Vagina (tissue), 2 donors: ENCODE data around the gene PHACTR4. TPM values are rescaled to one million over a fixed set of nuclear protein-coding genes. Genes with fewer than 3 reads are reported as not detected.
A peak's percentile ranks its signal among the peaks of the same experiment; 100 is the strongest.
"Not testable (repeated sequence)": the region's sequence is repeated elsewhere in the genome, so short reads cannot be mapped to it uniquely, and the experiment has no call there.

Experiments
- DNase-seq, 2 donors: peaks; one replicate each; pipeline ENCODE4 v3.0.0-alpha.2; 2017; ENCODE audit errors: extremely low spot score in 2 of 2
- H3K27ac ChIP-seq: fragments of 200-600 bp; sonication (generic); one replicate; pipeline ENCODE4 v1.5.1; 2019
- H3K27me3 ChIP-seq: fragments of 200-600 bp; sonication (generic); one replicate; pipeline ENCODE4 v1.5.1; 2019
- H3K36me3 ChIP-seq, 2 donors: fragments of 200-600 bp; sonication (generic); one replicate each; pipeline ENCODE4 v1.5.1; 2017 to 2019
- H3K4me1 ChIP-seq: fragments of 200-600 bp; sonication (generic); one replicate; pipeline ENCODE4 v1.5.1; 2019
- H3K4me3 ChIP-seq, 2 donors: fragments of 200-600 bp; sonication (generic); 1 replicate in 1 of 2; 2 replicates in 1 of 2; pipeline ENCODE4 v1.5.1; 2016 to 2019
- H3K9me3 ChIP-seq: fragments of 200-600 bp; sonication (generic); one replicate; pipeline ENCODE4 v1.5.1; 2019
- POLR2A ChIP-seq, 2 donors: fragments of 450-650 bp; IDR thresholded peaks; one replicate each; pipeline ENCODE4 v1.6.1; 2017; ENCODE audit warnings: antibody characterized with exemption in 2 of 2, mild to moderate bottlenecking in 2 of 2, moderate library complexity in 2 of 2
- POLR2AphosphoS5 ChIP-seq, 2 donors: sonication (generic); formaldehyde crosslinking; IDR thresholded peaks; one replicate each; pipeline ENCODE4 v1.9.0; 2017; ENCODE audit warnings: antibody characterized with exemption in 2 of 2, mild to moderate bottlenecking in 2 of 2, low read depth in 1 of 2; ENCODE audit not compliant: insufficient read depth in 1 of 2
- intact Hi-C: fragments of 100-400 bp; cut with DNase I; formaldehyde crosslinking; loops from one replicate; pipeline ENCODE4 v1.15.1; 2023
- total RNA-seq: library from RNA; depleted of rRNA; stranded (reverse); fragments of >200 nt; gene quantifications from one replicate; pipeline ENCODE4 v1.2.3, GENCODE V29; 2016
- TF ChIP-seq, protein P1 (sequence below), 3 experiments: fragments of 450-650 bp in 2 of 3; fragments of 200-600 bp in 1 of 3; sonication (generic) in 1 of 3; IDR thresholded peaks; one replicate each; pipeline ENCODE4 v1.5.1; 2017 to 2019; ENCODE audit warnings: antibody characterized with exemption in 3 of 3, mild to moderate bottlenecking in 2 of 3, moderate library complexity in 2 of 3

Gene PHACTR4
- total RNA-seq, 1 donor from 2014 or later: 28.7 TPM

DNA sequence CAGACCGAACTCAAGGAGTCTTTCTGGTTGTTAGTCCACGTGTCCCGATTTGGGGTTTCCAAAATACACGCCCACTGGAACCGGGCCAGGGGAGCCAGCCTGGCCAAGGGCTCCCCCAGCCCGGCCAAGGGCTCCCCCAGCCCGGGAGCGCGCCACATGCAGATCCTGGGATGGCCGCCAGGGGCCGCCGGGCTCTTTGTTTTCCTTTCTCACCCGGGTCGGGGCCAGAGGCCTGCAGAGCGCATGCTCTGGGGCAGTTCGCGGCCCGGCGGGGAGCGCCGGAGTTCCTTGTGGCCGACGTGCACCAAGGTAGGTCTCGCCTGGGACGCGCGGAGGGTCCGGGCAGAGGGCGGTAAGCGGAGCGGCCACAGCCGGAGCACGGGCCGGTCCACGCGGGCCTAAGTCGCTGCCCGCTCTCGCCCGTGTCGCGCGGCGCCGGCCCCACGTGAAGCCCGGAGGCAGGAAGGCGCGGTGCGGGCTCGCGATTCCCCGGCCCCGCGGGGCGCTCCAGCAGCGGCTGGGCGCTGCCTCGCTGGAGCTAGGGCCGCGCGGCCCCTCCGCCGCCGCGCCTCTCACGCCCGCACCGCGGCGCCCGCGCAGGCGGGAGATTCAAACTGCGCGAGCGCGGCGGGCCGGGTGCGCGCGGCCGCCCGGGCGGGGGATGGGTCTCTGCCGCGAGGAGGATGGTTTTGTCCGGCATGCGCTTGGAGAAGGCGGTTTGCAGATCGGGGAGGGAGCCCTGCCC, 148.6 kb downstream of the PHACTR4 start:
- intact Hi-C loops: loop anchor here (5.0 to 10.0 kb wide), 2 partner anchors 84 to 357 kb away; no protein-coding TSS in a partner anchor

DNA sequence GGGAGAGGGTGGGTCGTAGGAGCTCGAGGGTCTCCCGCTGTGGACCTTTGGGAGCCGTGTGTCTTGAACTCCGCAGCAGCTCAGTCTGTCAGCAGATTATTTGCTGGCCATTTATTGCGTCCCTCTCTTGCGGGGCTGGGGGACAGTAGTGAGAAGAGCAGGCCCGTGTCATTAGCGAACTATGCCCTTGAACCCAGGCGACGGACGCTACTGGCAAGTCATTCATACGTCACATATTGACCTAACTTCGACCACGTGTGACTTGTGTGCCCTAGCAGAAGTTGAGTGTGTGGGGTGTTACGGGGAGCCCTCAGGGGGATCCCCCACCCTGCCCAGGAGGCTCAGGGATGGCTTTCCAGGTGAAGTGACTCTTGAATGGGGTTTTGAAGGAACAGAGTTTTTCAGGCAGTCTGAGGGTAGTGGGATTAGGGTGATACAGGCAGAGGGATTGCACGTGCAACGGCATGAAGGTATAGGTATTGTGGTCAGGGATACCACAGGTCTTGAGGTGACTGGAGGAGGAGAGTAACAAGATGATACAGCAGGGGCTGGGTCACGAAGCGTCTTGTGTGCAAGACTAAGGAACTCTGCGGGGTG, 149.3 kb downstream of the PHACTR4 start:
- Histone ChIP-seq H3K4me3 (peak overlapping the region; percentile 51 to 81), H3K9me3 (no peaks in the 10 kb centered on the region), H3K27me3 (no peaks in the 10 kb centered on the region), H3K4me1 (peaks cover 18% of the 10 kb centered on the region), H3K36me3 (peaks cover 0 to 19% of the 10 kb centered on the region in 2 donors), H3K27ac (peak overlapping the region; percentile 75)
- no peak for TF ChIP-seq POLR2AphosphoS5 (IDR thresholded peaks at IDR 0.05; ENCODE audit: insufficient read depth in 1 of 2, low read depth in 1 of 2)
- intact Hi-C loops: loop anchor here (5.0 to 10.0 kb wide), 2 partner anchors 83 to 356 kb away; no protein-coding TSS in a partner anchor
- DNase-seq: no peak

More for the DNA sequence above, 148.6 kb downstream of the PHACTR4 start:
- Histone ChIP-seq H3K9me3 (no peaks in the 10 kb centered on the region), H3K36me3 (peaks cover 0 to 25% of the 10 kb centered on the region in 2 donors), H3K27ac (peak overlapping the region; percentile 75), H3K4me1 (peaks cover 21% of the 10 kb centered on the region), H3K27me3 (no peaks in the 10 kb centered on the region), H3K4me3 (peak overlapping the region; percentile 51 to 81)
- TF ChIP-seq POLR2AphosphoS5 (IDR thresholded peaks at IDR 0.05; ENCODE audit: insufficient read depth in 1 of 2, low read depth in 1 of 2): peak; percentile 46 to 71
- TF ChIP-seq, protein P1, sequence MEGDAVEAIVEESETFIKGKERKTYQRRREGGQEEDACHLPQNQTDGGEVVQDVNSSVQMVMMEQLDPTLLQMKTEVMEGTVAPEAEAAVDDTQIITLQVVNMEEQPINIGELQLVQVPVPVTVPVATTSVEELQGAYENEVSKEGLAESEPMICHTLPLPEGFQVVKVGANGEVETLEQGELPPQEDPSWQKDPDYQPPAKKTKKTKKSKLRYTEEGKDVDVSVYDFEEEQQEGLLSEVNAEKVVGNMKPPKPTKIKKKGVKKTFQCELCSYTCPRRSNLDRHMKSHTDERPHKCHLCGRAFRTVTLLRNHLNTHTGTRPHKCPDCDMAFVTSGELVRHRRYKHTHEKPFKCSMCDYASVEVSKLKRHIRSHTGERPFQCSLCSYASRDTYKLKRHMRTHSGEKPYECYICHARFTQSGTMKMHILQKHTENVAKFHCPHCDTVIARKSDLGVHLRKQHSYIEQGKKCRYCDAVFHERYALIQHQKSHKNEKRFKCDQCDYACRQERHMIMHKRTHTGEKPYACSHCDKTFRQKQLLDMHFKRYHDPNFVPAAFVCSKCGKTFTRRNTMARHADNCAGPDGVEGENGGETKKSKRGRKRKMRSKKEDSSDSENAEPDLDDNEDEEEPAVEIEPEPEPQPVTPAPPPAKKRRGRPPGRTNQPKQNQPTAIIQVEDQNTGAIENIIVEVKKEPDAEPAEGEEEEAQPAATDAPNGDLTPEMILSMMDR (IDR thresholded peaks at IDR 0.05): peak; percentile 91 to 100 (median 98)
- TF ChIP-seq POLR2A (IDR thresholded peaks at IDR 0.05): no peak
- DNase-seq: peak in 1 of 2 donors; percentile 90

DNA sequence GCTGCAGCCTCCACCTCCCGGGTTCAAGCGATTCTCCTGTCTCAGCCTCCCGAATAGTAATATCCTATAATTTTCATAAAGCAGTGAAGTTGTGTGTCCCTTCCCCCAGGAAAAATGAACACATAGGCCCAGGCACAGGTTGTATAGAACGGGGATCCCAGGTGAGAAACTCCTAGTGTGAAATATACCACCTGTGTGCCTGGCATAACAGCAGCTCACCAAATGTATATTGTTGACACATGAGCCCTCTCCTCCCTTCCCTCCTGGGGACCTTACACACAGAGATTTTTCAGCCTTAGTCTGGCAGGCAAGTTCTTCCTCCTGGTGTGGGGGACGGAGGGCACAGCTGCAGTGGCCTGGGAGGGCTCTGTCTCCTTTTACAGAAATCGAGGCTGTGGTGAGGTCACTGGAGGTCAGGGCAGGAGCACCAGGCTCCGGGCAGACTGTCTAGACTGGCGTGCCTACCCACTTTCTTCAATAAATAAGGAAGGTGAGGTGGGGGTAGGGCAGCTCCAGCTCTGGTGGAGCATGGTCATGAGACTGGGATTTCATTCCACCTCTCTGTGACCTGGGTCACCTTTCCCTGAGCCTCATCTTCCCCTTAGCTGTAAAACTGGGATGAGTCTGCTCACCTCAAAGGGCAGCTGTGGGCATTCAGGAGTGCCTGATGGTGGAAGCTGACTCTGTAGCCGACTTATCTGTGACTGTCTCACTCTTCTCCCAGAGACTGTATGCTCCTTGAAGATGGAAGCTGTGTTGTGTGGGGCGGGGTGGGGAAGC, 150.6 kb downstream of the PHACTR4 start:
- peaks cover 18% of the 10 kb centered on the region for H3K4me1 ChIP-seq
- H3K27ac ChIP-seq: no peak overlapping the region
- no peaks in the 10 kb centered on the region for H3K9me3 ChIP-seq
- no peak overlapping the region for H3K4me3 ChIP-seq
- H3K27me3 ChIP-seq: no peaks in the 10 kb centered on the region
- peaks cover 0 to 6% of the 10 kb centered on the region in 2 donors for H3K36me3 ChIP-seq
- intact Hi-C loops: loop anchor here (5.0 to 10.0 kb wide), 2 partner anchors 82 to 355 kb away; no protein-coding TSS in a partner anchor
- TF ChIP-seq, protein P1 (IDR thresholded peaks at IDR 0.05): no peak
- TF ChIP-seq POLR2AphosphoS5 (IDR thresholded peaks at IDR 0.05; ENCODE audit: insufficient read depth in 1 of 2, low read depth in 1 of 2): no peak
- no peak for TF ChIP-seq POLR2A (IDR thresholded peaks at IDR 0.05)
- DNase-seq: no peak

DNA sequence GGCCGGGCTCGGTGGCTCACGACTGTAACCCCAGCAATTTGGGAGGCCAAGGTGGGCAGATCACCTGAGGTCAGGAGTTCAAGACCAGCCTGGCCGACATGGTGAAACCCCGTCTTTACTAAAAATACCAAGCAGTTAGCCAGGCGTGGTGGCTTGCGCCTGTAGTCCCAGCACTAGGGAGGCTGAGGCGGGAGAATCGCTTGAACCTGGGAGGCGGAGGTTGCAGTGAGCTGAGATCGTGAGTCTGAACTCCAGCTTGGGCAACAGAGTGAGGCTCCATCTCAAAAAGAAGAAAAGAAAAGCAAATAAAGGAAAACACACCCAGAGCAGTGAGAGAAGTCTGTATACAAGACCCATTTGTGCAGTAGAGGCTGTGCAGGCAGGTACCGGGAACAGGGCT, 151.3 kb downstream of the PHACTR4 start:
- H3K4me3 ChIP-seq, H3K9me3 ChIP-seq, H3K27me3 ChIP-seq, H3K36me3 ChIP-seq, DNase-seq, H3K27ac ChIP-seq, intact Hi-C loops: not testable (repeated sequence)
- H3K4me1 ChIP-seq: peaks cover 18% of the 10 kb centered on the region

DNA sequence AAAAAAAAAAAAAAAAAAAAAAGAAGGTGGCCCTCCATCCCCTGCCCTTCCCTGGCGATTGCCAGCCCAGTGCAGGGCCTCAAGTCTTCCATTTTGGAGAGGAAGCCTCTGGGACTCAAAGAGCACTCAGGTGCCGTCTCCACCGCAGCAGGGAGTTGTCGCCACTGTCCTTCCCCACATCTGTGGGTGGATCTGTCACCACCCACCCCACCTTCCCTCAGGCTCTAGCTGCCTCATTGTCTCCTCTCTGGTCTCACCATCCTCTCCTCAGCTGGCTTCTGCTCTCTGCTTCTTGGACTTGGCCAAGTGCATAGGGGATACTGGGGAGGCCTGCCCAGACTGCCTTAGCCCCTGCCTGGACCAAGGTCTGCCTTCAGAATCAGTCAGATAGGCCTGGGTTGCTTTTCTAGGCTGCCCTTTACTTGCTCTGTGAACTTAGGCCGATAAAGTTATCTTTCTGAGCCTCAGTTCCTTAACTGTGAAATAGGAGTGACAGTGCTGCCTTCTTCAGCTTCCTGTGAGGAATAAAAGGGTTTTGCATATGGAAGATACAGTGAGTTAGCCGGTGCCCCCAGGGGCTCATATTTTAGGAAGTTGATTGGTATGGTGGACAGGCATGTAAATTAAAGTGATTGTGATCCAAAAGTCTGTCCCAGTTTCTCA, 152.1 kb downstream of the PHACTR4 start:
- no peak for DNase-seq
- H3K36me3 ChIP-seq: no peaks in the 10 kb centered on the region
- intact Hi-C loops: no loop called here
- H3K4me1 ChIP-seq: peaks cover 18% of the 10 kb centered on the region
- H3K4me3 ChIP-seq: no peak overlapping the region
- H3K9me3 ChIP-seq: no peaks in the 10 kb centered on the region
- TF ChIP-seq POLR2AphosphoS5 (IDR thresholded peaks at IDR 0.05; ENCODE audit: insufficient read depth in 1 of 2, low read depth in 1 of 2) (no peak), POLR2A (IDR thresholded peaks at IDR 0.05) (no peak)
- TF ChIP-seq, protein P1 (IDR thresholded peaks at IDR 0.05): no peak
- no peaks in the 10 kb centered on the region for H3K27me3 ChIP-seq
- H3K27ac ChIP-seq: no peak overlapping the region

DNA sequence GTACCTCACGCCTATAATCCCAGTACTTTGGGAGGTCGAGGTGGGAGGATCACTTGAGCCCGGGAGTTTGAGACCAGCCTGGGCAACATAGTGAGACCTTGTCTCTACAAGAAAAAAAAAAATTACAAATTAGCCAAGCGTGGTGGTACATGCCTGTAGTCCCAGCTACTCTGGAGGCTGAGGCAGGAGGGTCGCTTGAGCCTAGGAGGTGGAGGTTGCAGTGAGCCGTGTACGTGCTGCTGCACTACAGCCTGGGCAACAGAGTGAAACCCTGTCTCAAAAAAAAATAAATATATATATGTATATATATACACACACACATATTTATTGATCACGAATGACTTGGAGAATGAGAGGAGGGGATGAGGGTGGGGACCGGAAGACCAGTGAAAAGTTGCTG, 153.0 kb downstream of the PHACTR4 start:
- H3K36me3 ChIP-seq, H3K27me3 ChIP-seq, intact Hi-C loops: not testable (repeated sequence)

DNA sequence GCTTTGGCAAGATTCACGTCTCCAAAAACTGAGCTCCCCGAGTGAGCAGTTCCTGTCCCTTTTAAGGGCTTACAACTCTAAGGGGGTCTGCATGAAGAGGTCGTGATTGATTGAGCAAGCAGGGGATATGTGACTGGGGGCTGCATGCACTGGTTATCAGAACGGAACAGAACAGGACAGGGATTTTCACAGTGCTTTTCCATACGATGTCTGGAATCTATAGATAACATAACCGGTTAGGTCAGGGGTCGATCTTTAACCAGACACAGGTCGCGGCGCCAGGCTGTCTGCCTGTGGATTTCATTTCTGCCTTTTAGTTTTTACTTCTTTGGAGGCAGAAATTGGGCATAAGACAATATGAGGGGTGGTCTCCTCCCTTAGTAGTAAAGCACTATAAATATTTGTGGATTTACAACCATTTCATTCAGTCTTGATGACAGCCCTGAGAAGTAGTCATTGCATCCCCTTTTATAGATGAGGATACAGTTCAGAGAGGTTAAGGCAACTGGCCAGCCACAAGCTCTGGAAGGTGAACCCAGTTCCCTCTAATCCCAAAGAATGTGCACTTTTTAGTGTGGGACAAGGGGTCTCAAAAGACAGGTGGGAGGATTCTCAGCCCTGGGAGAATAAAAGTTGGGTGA, 155.6 kb downstream of the PHACTR4 start:
- intact Hi-C loops, H3K9me3 ChIP-seq, H3K27ac ChIP-seq, H3K4me1 ChIP-seq, DNase-seq, H3K36me3 ChIP-seq, H3K27me3 ChIP-seq, H3K4me3 ChIP-seq: not testable (repeated sequence)

More for the DNA sequence above, 153.0 kb downstream of the PHACTR4 start:
- H3K27ac ChIP-seq, DNase-seq, H3K9me3 ChIP-seq, H3K4me3 ChIP-seq: not testable (repeated sequence)
- peaks cover 15% of the 10 kb centered on the region for H3K4me1 ChIP-seq
